Lower leg skin (tissue), 3 donors: ENCODE measurements around the gene VPREB1.

Experiments
- POLR2A ChIP-seq, 2 donors: fragments of 450-650 bp; IDR thresholded peaks; one replicate each; pipeline ENCODE4 v1.6.1; 2016 to 2017; ENCODE audit warnings: antibody characterized with exemption in 2 of 2, mild to moderate bottlenecking in 1 of 2, moderate library complexity in 1 of 2
- TF ChIP-seq, protein P1 (sequence below), 3 donors: fragments of 450-650 bp; IDR thresholded peaks; one replicate each; pipeline ENCODE4 v1.5.1; 2016; ENCODE audit warnings: antibody characterized with exemption in 3 of 3, mild to moderate bottlenecking in 3 of 3, moderate library complexity in 2 of 3

- TF ChIP-seq, protein P1, sequence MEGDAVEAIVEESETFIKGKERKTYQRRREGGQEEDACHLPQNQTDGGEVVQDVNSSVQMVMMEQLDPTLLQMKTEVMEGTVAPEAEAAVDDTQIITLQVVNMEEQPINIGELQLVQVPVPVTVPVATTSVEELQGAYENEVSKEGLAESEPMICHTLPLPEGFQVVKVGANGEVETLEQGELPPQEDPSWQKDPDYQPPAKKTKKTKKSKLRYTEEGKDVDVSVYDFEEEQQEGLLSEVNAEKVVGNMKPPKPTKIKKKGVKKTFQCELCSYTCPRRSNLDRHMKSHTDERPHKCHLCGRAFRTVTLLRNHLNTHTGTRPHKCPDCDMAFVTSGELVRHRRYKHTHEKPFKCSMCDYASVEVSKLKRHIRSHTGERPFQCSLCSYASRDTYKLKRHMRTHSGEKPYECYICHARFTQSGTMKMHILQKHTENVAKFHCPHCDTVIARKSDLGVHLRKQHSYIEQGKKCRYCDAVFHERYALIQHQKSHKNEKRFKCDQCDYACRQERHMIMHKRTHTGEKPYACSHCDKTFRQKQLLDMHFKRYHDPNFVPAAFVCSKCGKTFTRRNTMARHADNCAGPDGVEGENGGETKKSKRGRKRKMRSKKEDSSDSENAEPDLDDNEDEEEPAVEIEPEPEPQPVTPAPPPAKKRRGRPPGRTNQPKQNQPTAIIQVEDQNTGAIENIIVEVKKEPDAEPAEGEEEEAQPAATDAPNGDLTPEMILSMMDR (IDR thresholded peaks at IDR 0.05): no peak
- TF ChIP-seq POLR2A (IDR thresholded peaks at IDR 0.05): no peak
These were observed 14.1 kb upstream of the VPREB1 start for GRCh38 chr22:22230438-22230837.
